ENCODE results near the gene NTN3.
"Not testable (repeated sequence)": the region's sequence is repeated elsewhere in the genome, so short reads cannot be mapped to it uniquely, and the experiment has no call there.

Gene NTN3

GRCh38 chr16:2441143-2441804 is 29.8 kb upstream of the NTN3 start:
- DNase-seq (ENCODE audit: low read depth): not testable (repeated sequence)

DNA sequence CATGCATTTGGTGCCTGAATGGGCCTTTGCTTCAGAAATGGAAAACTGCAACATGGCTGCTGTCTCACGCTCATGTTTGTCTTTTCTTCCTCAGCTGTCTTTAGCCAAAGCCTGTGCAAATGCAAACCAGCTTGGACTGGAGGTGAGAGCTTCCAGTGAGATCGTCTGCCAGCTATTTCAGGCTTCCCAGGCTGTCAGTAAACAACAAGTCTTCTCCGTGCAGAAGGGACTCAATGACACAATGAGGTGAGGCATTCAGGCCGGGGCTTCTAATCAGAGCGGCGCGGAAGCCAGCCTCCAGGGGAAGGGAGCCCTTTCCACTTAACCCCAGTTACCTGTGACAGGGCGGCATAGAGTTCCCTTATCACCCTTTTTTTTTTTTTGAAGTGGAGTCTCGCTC is 27.5 kb upstream of the NTN3 start:
- DNase-seq (ENCODE audit: low read depth): no peak

GRCh38 chr16:2447920-2448583 is 23.0 kb upstream of the NTN3 start:
- no peak for DNase-seq (ENCODE audit: low read depth)

- DNase-seq (ENCODE audit: low read depth): no peak
Observed at GRCh38 chr16:2449118-2449517, 22.0 kb upstream of the NTN3 start.

DNA sequence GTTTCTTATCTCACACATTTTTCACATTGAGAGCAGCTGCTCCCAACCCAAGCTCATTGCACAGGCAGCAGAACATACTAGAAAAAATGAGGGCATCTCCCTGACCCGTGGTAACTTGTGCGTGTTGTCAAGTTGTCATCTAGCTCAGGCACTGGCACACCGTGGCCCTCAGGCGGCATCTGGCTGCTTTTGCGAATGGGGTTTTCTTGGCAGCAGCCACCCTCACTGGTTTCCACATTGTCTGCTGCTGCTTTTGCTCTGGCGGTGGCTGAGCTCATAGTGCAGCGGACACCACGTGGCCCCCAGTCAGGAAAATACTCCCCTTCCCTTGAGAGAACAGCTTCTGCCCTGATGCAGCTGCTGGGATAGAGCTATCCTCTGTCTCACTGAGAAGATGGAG is 20.6 kb upstream of the NTN3 start:
- DNase-seq (ENCODE audit: low read depth): no peak

- no peak for DNase-seq (ENCODE audit: low read depth)
Observed at GRCh38 chr16:2450975-2451381, 20.1 kb upstream of the NTN3 start.

DNA sequence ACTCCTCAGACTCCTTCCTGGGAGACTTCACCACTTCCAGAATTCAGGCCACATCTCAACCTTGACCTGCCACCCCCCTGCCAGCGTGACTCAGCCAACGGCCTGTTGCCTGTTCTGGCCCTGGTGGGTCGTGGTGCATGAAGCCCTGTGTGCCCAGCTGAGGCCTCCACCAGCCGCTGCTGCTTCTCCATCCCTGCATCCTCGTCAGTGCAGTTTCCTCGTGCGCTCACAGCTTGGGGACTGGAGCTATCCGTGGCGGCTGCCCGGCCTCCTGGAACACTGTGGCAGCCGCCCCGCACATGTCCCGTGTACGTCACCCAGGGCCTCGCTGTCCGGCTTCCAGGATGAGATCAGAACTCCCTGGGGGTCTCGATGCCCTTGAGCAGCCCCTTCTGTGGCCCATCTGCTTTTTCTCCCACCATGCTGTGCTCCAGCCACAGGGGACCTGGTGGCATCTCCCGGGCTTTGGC is 19.2 kb upstream of the NTN3 start:
- DNase-seq (ENCODE audit: low read depth): no peak

DNA sequence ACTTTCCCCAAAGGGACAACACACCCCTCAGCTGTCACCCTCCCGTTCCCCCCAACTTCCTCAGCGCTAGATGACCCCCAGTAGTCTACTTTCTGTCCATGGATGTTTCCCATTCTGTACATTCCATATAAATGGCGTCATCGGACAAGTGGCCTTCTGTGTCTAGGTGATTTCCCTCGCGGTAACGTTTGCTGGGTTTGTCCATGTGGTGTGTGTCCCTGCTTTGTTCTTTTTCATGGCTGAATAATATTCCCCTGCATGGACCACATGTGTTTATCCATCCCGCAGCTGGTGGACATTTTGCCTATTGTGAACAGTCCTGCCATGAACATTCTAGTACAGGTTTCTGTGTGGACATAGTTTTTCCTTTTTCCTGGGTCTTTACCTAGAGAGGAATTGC is 18.4 kb upstream of the NTN3 start:
- DNase-seq (ENCODE audit: low read depth): no peak

- DNase-seq (ENCODE audit: low read depth): no peak
Observed at GRCh38 chr16:2455081-2455845, 15.8 kb upstream of the NTN3 start.

- no peak for DNase-seq (ENCODE audit: low read depth)
Observed at GRCh38 chr16:2456551-2457153, 14.4 kb upstream of the NTN3 start.

DNA sequence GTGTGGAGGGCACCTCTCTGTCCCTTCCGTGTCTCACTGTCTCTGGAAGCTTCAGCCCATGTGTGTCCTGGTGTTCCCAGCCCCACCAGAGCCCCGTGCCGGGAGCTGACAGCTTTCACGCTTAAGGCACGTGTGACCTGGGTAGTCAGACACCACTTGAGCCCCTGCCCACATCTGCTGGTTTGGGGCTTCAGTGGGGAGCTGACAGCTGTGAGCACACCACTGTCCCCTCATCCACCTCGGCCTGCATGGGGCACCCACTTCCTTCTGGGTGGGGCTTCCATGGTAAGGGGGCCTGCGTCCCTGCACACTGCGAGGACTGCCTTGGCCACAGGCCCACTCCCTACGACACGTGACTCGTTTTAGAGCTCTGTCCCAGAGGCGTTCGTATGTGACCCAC is 13.8 kb upstream of the NTN3 start:
- no peak for DNase-seq (ENCODE audit: low read depth)

- DNase-seq (ENCODE audit: low read depth): no peak
Observed at GRCh38 chr16:2457946-2458345, 13.2 kb upstream of the NTN3 start.

DNA sequence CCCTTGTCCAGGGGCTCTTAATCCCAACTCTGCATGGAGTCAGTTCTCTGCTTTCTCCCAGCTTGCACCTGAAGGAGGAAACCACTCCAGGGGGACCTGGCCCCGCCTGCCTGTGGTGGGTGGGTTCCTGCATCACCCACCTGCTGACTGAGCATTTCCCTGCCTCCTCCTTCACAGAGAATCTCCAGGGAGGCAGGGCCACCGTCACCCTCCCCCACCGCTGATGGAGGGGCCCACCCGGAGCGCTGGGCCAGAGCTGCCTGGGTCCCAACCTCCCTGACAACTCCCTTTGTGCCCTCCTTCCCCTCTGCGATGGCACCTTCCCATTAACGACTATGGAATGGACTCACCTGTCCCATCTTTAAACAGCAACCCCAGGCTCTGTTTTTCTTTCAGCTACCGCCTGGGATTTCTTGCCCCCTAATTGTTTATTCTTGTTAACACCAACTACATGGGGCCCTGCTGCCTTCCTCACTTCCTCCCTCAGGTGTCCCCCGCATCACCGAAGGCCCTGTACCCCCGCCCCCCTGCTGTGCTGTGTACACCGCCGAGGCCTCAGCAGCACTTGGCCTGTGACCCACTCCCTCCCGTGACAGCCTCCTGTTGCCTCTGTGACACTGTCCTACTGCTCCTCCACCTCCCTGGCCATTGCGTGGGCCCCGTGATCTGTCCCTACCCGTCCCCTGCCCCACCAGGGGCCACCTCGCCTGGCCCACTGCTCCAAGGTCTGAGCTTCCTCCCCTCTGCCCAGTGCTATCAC is 12.0 kb upstream of the NTN3 start:
- DNase-seq (ENCODE audit: low read depth): no peak

GRCh38 chr16:2459647-2460390 is 11.3 kb upstream of the NTN3 start, which contains the start of gene TEDC2:
Gene TEDC2 (plus strand): TSS chr16:2460109. CDS start chr16:2460145, 36 bp downstream.
- DNase-seq (ENCODE audit: low read depth): peak; percentile 94

DNA sequence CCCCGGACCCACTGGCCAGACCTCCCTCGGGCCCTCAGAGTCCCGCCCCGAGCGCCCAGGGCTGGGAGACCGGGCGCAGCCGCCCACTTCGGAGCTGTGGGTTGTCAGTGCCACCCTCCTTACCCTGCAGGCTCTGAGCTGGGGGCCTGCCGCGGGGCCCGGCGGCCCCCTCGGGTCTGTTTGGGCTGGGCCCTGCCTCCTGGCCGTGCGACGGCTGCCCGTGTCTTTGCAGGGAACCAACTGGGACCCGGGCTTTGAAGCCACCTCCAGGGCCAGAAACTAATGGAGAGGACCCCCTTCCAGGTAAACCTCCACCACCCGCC is 10.7 kb upstream of the NTN3 start:
- DNase-seq (ENCODE audit: low read depth): no peak

- DNase-seq (ENCODE audit: low read depth): no peak
Observed at GRCh38 chr16:2460916-2461315, 10.2 kb upstream of the NTN3 start.

DNA sequence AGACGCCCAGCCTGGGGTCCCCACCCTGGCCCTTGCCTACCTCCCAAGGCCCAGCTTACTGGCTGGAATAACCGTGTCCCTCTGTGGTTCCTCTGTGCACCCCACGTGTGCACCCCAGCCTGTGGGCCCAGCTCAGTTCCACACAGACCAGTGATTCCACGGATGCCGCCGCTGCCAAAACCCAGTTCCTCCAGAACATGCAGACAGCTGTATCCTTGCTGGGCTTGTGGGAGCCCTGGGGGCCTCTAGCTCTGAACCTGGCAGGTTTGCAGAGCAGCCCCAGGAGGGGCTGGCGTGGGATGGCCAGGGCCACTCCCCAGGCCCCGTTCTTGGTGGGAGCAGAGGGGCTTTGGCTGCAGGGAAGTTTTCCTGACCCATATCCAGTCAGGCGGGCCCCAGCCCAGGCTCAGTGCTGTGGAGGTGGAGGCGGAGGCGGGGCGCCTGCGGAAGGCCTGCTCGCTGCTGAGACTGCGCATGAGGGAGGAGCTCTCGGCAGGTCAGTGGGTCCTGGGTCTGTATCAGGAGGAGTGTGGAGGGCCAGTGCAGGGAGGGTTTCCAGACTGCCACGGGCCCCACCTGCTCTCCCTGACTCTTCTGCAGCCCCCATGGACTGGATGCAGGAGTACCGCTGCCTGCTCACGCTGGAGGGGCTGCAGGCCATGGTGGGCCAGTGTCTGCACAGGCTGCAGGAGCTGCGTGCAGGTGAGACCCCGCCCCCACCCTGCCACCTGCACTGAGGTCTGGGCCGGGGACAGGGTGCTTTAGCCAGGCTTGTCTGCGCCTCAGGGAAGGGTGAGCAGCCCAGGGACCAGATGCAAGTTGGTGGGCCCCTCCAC is 8.8 kb upstream of the NTN3 start:
- DNase-seq (ENCODE audit: low read depth): no peak

DNA sequence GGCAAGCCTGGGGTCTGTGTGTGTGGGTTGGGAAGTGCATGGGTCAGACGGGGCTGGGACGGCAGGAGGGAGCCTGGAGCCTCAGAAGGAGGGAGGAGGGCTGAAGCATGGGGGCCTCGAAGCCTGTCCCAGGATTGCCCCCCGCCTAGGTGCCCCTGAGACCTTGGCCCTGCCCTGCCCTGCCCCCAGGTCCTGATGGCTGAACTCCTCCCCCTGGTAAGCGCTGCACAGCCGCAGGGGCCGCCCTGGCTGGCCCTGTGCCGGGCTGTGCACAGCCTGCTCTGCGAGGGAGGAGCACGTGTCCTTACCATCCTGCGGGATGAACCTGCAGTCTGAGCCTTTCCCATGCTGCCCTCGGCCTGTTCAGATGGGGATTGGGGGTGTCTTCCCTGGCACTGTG is 6.8 kb upstream of the NTN3 start:
- no peak for DNase-seq (ENCODE audit: low read depth)

GRCh38 chr16:2465653-2466415 is 5.3 kb upstream of the NTN3 start:
- DNase-seq (ENCODE audit: low read depth): no peak

All from stimulated activated CD8-positive, alpha-beta memory T cell treated with anti-CD3 and anti-CD28 coated beads, Interleukin-12 subunit alpha, Interleukin-12 subunit beta, amount 100 ng/mL, for 1 hour (primary cell).